Keratinocyte (primary cell): ENCODE results near the gene GKN2.

ENCODE experiments used
- EZH2 ChIP-seq: IDR thresholded peaks from one replicate; pipeline ENCODE4 v1.6.1; 2012; ENCODE audit warnings: inconsistent platforms, mild to moderate bottlenecking, low read length, moderate library complexity
- TF ChIP-seq, protein P1 (sequence below), 3 experiments: IDR thresholded peaks in 1 of 3; conservative IDR thresholded peaks in 1 of 3; optimal IDR thresholded peaks in 1 of 3; 2 replicates in 2 of 3; 3 replicates in 1 of 3; pipeline versions ENCODE3 to v1.5.1; 2011; ENCODE audit warnings: low read length in 3 of 3, mild to moderate bottlenecking in 3 of 3, moderate library complexity in 2 of 3, control low read depth in 1 of 3, inconsistent platforms in 1 of 3; ENCODE audit not compliant: insufficient read depth in 2 of 3; ENCODE audit errors: extremely low read depth in 1 of 3

DNA sequence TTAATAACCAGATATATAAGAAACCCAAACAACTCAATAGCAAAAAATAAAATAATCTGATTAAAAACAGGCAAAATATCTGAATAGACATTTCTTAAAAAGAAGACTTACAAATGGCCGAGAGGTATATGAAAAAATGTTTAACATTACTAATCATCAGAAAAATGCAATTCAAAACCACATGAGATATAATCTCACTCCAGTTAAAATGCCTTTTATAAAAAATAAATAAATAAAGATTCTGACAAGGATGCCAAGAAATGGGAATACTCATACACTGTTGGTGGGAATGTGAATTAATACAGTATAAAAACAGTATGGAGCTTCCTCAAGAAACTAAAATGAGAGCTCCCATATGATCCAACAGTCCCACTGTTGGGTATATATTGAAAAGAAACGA lies 47.6 kb downstream of the GKN2 start:
- TF ChIP-seq, protein P1, sequence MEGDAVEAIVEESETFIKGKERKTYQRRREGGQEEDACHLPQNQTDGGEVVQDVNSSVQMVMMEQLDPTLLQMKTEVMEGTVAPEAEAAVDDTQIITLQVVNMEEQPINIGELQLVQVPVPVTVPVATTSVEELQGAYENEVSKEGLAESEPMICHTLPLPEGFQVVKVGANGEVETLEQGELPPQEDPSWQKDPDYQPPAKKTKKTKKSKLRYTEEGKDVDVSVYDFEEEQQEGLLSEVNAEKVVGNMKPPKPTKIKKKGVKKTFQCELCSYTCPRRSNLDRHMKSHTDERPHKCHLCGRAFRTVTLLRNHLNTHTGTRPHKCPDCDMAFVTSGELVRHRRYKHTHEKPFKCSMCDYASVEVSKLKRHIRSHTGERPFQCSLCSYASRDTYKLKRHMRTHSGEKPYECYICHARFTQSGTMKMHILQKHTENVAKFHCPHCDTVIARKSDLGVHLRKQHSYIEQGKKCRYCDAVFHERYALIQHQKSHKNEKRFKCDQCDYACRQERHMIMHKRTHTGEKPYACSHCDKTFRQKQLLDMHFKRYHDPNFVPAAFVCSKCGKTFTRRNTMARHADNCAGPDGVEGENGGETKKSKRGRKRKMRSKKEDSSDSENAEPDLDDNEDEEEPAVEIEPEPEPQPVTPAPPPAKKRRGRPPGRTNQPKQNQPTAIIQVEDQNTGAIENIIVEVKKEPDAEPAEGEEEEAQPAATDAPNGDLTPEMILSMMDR (optimal IDR thresholded peaks at IDR 0.05 in 1 of 3, IDR thresholded peaks at IDR 0.05 in 1 of 3, conservative IDR thresholded peaks at IDR 0.05 in 1 of 3; ENCODE audit: extremely low read depth in 1 of 3, insufficient read depth in 2 of 3, low read length in 3 of 3) = no peak
- no peak for TF ChIP-seq EZH2
